Measurements from ENCODE around the gene ZNF107. TPM values are rescaled to one million over a fixed set of nuclear protein-coding genes. Genes with fewer than 3 reads are reported as not detected.

ZNF107 gene
- total and polyA plus RNA-seq, 2 experiments from 2014 or later: 14.8 to 55.3 TPM

GRCh38 chr7:64667311-64667710 is 1.4 kb downstream of the ZNF107 start:
- DNase-seq (ENCODE audit: low spot score) (no peak), ATAC-seq (no peak)
- no peaks in the 10 kb centered on the region for H3K27me3 ChIP-seq (ENCODE audit: insufficient read depth)
- H3K27ac Mint-ChIP-seq: no peak overlapping the region
- peaks cover 61% of the 10 kb centered on the region for H3K79me2 ChIP-seq (replicated peaks; ENCODE audit: insufficient read depth)
- peaks cover 19% of the 10 kb centered on the region; the same call in 2 of the 3 replicates for H3K4me1 Mint-ChIP-seq
- peaks cover 5% of the 10 kb centered on the region; the same call in 1 of the 2 replicates for H4K20me1 ChIP-seq (replicated peaks; ENCODE audit: insufficient read depth)
- peaks cover 9% of the 10 kb centered on the region for H3K27me3 Mint-ChIP-seq (ENCODE audit: insufficient read depth, low read depth, poor library complexity)
- peaks cover 10% of the 10 kb centered on the region for H3K9me3 Mint-ChIP-seq
- no peak overlapping the region for H3K27ac ChIP-seq (ENCODE audit: low read depth)
- H3F3A ChIP-seq (replicated peaks; ENCODE audit: low read depth): no peaks in the 10 kb centered on the region
- no peak overlapping the region for H2AFZ ChIP-seq
- no peaks in the 10 kb centered on the region for H3K9me2 ChIP-seq (ENCODE audit: insufficient read depth)
- H3K36me3 Mint-ChIP-seq (ENCODE audit: low read depth): peaks cover 20% of the 10 kb centered on the region
- H3K4me3 Mint-ChIP-seq: peak overlapping the region; percentile 97
- peaks cover 4% of the 10 kb centered on the region; the same call in 1 of the 2 replicates for H3K36me3 ChIP-seq (ENCODE audit: insufficient read depth)
- TF ChIP-seq REST (IDR thresholded peaks at IDR 0.05; ENCODE audit: unreplicated experiment): no peak
- peak overlapping the region; percentile 77 for H3K4me2 ChIP-seq
- H3K4me3 ChIP-seq: peak overlapping the region; percentile 89
- peaks cover 24% of the 10 kb centered on the region for H3K4me1 ChIP-seq (ENCODE audit: insufficient read depth)

- Histone ChIP-seq H3K4me3 (no peak overlapping the region), H3K4me2 (no peak overlapping the region), H4K20me1 (replicated peaks; ENCODE audit: insufficient read depth) (peaks cover 25% of the 10 kb centered on the region), H3K4me1 (ENCODE audit: insufficient read depth) (peaks cover 17% of the 10 kb centered on the region), H3K36me3 (ENCODE audit: insufficient read depth) (peaks cover 4% of the 10 kb centered on the region), H3K9me2 (ENCODE audit: insufficient read depth) (no peaks in the 10 kb centered on the region), H2AFZ (no peak overlapping the region), H3F3A (replicated peaks; ENCODE audit: low read depth) (no peaks in the 10 kb centered on the region), H3K27me3 (ENCODE audit: insufficient read depth) (no peaks in the 10 kb centered on the region), H3K79me2 (replicated peaks; ENCODE audit: insufficient read depth) (peaks cover 100% of the 10 kb centered on the region), H3K27ac (ENCODE audit: low read depth) (no peak overlapping the region)
- H3K36me3 Mint-ChIP-seq (ENCODE audit: low read depth): peaks cover 23% of the 10 kb centered on the region
- peaks cover 3% of the 10 kb centered on the region for H3K27me3 Mint-ChIP-seq (ENCODE audit: insufficient read depth, low read depth, poor library complexity)
- H3K4me3 Mint-ChIP-seq: no peak overlapping the region
- no peak overlapping the region for H3K27ac Mint-ChIP-seq
- ATAC-seq: no peak
- peaks cover 27% of the 10 kb centered on the region; the same call in 2 of the 3 replicates for H3K4me1 Mint-ChIP-seq
- H3K9me3 Mint-ChIP-seq: no peaks in the 10 kb centered on the region
- DNase-seq (ENCODE audit: low spot score): no peak
- no peak for TF ChIP-seq EZH2 (IDR thresholded peaks at IDR 0.05; ENCODE audit: low read depth, unreplicated experiment)
- TF ChIP-seq REST (IDR thresholded peaks at IDR 0.05; ENCODE audit: unreplicated experiment): no peak
- no peak for TF ChIP-seq JUNB (IDR thresholded peaks at IDR 0.05; ENCODE audit: unreplicated experiment)
- TF ChIP-seq POLR2AphosphoS5 (IDR thresholded peaks at IDR 0.05; ENCODE audit: low read depth): no peak
Measured at GRCh38 chr7:64672414-64672813, 6.5 kb downstream of the ZNF107 start.
